ENCODE data around the gene TEK. TPM values are rescaled to one million over a fixed set of nuclear protein-coding genes. Genes with fewer than 3 reads are reported as not detected.
"Not testable (repeated sequence)": the region's sequence is repeated elsewhere in the genome, so short reads cannot be mapped to it uniquely, and the experiment has no call there.

TEK gene
- total RNA-seq, 1 donor from 2014 or later = not detected

DNA sequence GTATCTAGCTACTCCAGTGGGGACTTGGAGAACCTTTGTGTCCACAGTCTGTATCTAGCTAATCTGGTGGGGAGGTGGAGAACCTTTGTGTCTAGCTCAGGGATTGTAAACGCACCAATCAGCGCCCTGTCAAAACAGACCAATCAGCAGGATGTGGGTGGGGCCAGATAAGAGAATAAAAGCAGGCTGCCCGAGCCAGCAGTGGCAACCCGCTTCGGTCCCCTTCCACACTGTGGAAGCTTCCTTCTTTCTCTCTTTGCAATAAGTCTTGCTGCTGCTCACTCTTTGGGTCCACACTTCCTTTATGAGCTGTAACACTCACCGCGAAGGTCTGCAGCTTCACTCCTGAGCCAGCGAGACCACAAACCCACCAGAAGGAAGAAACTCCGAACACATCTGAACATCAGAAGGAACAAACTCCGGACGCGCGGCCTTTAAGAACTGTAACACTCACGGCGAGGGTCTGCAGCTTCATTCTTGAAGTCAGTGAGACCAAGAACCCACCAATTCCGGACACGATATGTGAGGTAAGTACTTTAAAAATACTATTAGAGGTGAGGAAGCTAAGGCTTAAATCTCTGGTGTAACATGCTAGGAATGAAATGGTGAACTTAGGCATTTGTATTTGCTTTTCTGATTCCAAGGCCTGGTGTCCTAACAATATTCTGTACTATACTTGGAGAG lies 15.5 kb upstream of the TEK start:
- DNase-seq (ENCODE audit: low spot score); H3K4me1 Mint-ChIP-seq (ENCODE audit: low read depth); H3K27me3 Mint-ChIP-seq (ENCODE audit: low read depth); H3K36me3 Mint-ChIP-seq (ENCODE audit: low read depth); H3K27ac Mint-ChIP-seq; H3K9me3 Mint-ChIP-seq; intact Hi-C loops (cut with micrococcal nuclease); H3K4me3 Mint-ChIP-seq (ENCODE audit: low read depth): not testable (repeated sequence)

DNA sequence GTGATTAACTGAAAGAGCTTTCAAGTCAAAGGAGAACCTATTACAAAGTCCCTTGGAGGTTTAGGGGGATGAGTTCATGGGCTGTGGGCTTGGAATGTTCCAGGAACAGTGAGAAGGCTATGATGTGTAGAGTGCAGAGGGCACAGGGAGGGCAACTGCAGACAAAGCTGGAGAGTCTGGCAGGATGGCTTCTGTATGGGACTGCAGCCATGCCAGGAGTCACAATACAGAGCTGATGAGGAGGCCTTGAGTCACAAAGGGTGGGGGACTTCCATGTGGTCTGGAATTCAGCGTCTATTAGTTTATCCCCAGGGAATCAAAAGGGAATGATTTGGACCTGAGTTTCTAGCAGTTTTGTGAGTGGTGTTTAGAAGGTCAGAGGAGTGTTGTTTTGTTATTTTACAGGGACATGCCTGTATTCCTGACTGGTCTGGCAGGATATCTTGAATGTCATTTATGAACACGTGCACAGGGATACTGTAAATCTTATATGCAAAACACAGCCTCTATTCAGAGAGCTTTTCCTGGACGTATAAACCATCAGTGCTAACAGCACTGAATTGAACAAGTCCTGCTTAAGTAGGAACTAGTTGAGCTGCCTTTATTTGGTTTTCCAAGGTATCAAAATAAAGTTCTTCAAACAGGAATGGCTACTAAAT lies 14.3 kb upstream of the TEK start:
- intact Hi-C loops (cut with micrococcal nuclease) = no loop called here
- no peak for DNase-seq (ENCODE audit: low spot score)
- Mint-ChIP-seq H3K27ac (no peak overlapping the region), H3K27me3 (ENCODE audit: low read depth) (no peaks in the 10 kb centered on the region), H3K4me3 (ENCODE audit: low read depth) (no peak overlapping the region), H3K4me1 (ENCODE audit: low read depth) (no peaks in the 10 kb centered on the region), H3K9me3 (no peaks in the 10 kb centered on the region), H3K36me3 (ENCODE audit: low read depth) (no peaks in the 10 kb centered on the region)

DNA sequence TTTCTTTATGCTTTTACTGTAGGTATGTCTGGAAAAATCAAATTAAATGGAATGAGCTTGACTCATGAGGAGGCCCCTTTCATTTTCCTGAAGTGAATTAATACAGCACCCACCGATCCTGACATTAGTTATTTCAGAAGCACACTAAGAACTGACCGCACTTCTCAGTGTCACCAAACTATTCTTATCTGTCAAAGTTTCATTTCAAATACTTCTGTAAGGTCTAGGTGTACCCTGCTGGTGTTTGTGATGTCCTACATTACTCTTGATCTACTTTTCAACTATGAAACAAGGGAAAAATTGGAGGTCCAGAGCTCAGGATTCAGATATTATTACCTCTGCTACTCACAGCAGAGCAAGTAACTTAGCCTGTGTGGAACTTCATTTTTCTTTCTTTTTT lies 1.8 kb upstream of the TEK start:
- Mint-ChIP-seq H3K27ac (no peak overlapping the region), H3K4me1 (ENCODE audit: low read depth) (no peaks in the 10 kb centered on the region), H3K27me3 (ENCODE audit: low read depth) (peaks cover 1% of the 10 kb centered on the region), H3K36me3 (ENCODE audit: low read depth) (no peaks in the 10 kb centered on the region), H3K4me3 (ENCODE audit: low read depth) (no peak overlapping the region), H3K9me3 (no peaks in the 10 kb centered on the region)
- no peak for DNase-seq (ENCODE audit: low spot score)
- intact Hi-C loops (cut with micrococcal nuclease) = no loop called here

DNA sequence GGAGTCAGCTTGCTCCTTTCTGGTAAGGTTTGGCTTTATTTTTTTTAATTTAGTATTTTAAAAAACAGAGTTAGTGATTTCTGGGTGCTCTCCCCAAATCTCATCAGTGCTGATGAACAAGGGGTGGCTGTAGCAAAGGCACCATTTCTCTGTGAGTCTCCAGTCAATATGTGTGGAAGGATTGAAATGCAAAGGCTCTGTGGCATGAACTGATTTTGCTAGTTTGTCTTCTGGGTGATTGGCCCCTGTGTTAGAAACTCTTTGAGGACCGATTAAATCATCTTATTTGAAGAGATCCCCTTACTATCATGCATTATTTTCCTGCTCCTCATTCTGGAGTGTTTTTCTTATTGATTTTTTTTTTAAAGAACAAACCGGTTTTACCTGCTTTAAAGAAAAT lies 596 bp downstream of the TEK start:
- Mint-ChIP-seq H3K4me1 (ENCODE audit: low read depth) (no peaks in the 10 kb centered on the region), H3K27me3 (ENCODE audit: low read depth) (peaks cover 1% of the 10 kb centered on the region), H3K4me3 (ENCODE audit: low read depth) (no peak overlapping the region), H3K27ac (no peak overlapping the region), H3K9me3 (no peaks in the 10 kb centered on the region), H3K36me3 (ENCODE audit: low read depth) (no peaks in the 10 kb centered on the region)
- intact Hi-C loops (cut with micrococcal nuclease) = no loop called here
- DNase-seq (ENCODE audit: low spot score) = no peak

DNA sequence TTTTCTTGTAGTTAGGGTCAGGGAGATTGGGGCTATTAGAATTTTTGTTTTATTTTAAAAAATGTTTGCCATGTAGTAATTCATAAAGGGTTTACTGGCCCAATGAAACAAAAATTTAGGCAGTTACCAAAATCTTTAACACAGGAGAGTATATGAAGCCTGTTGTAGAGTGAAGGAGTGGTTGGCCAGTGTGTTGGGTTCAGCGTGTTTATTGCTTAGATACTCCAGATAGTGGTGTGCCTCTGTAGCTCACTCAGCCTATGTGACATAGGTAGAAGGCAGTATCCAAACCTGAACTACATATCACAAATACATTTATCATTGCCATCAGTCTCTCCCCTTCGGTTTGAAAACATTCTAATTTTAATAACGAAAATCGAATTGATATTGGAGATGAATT lies 1.2 kb downstream of the TEK start:
- DNase-seq (ENCODE audit: low spot score) = no peak
- no peaks in the 10 kb centered on the region for H3K4me1 Mint-ChIP-seq (ENCODE audit: low read depth)
- peaks cover 1% of the 10 kb centered on the region for H3K27me3 Mint-ChIP-seq (ENCODE audit: low read depth)
- no peaks in the 10 kb centered on the region for H3K9me3 Mint-ChIP-seq
- no peaks in the 10 kb centered on the region for H3K36me3 Mint-ChIP-seq (ENCODE audit: low read depth)
- no peak overlapping the region for H3K4me3 Mint-ChIP-seq (ENCODE audit: low read depth)
- H3K27ac Mint-ChIP-seq = no peak overlapping the region
- intact Hi-C loops (cut with micrococcal nuclease) = no loop called here

DNA sequence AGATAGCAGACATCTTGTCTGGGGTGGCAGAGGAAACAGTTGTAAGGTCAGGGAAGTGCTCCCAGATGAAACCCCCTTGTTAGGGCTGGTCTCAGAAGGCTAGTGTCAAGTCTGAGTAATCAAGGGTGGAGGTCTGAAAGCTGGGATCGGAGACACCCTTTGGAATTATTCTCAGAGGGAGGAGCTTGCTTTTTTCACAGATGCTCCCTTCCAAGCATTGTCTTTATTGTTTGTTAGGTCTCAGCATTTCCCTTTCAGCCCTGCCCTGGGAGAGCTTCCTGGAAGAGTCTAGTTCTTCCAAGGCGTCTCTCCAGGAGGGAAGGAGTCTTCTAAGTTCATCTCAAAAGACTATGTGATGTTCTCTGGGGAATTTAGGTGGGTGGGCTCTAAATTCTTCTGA lies 3.2 kb downstream of the TEK start:
- H3K27me3 Mint-ChIP-seq (ENCODE audit: low read depth) = peaks cover 1% of the 10 kb centered on the region
- no peaks in the 10 kb centered on the region for H3K9me3 Mint-ChIP-seq

DNA sequence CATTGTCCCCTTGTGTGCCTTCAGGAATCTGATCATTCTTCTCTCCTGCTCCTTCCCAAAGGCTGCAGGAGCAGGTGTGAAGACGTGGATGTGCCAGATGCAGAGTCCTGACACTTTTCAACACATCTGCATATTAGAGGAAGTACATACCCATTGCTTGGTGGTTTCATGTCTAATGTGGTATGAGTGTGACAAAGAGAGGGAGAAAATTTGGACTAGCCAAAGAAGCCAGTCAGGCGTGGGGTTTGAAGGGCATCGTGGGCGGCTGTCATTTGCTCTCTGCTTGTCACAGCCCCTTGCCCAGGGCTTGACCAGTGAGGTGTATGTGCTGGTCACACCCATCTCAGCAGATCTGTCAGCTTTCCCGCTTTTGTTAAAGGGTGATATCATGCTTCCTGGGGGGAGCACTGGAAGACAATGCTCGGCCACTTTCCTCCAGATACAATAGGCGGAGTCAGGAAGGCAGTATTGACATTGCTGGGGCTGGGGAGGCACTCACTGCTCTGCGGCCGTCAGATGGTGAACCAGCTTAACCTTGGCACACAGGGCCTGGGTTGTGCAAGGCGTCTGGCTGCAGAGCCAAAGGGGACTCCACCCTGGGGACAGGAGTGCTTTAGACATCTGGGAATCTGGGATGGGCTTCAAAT lies 8.6 kb downstream of the TEK start:
- intact Hi-C loops (cut with micrococcal nuclease) = no loop called here
- H3K4me3 Mint-ChIP-seq (ENCODE audit: low read depth) = no peak overlapping the region
- no peaks in the 10 kb centered on the region for H3K27me3 Mint-ChIP-seq (ENCODE audit: low read depth)
- no peak overlapping the region for H3K27ac Mint-ChIP-seq
- no peaks in the 10 kb centered on the region for H3K9me3 Mint-ChIP-seq
- no peaks in the 10 kb centered on the region for H3K36me3 Mint-ChIP-seq (ENCODE audit: low read depth)
- no peak for DNase-seq (ENCODE audit: low spot score)
- H3K4me1 Mint-ChIP-seq (ENCODE audit: low read depth) = no peaks in the 10 kb centered on the region

More for the DNA sequence above, 3.2 kb downstream of the TEK start:
- Mint-ChIP-seq H3K4me1 (ENCODE audit: low read depth) (no peaks in the 10 kb centered on the region), H3K36me3 (ENCODE audit: low read depth) (no peaks in the 10 kb centered on the region), H3K4me3 (ENCODE audit: low read depth) (no peak overlapping the region), H3K27ac (no peak overlapping the region)
- no peak for DNase-seq (ENCODE audit: low spot score)
- intact Hi-C loops (cut with micrococcal nuclease) = no loop called here

DNA sequence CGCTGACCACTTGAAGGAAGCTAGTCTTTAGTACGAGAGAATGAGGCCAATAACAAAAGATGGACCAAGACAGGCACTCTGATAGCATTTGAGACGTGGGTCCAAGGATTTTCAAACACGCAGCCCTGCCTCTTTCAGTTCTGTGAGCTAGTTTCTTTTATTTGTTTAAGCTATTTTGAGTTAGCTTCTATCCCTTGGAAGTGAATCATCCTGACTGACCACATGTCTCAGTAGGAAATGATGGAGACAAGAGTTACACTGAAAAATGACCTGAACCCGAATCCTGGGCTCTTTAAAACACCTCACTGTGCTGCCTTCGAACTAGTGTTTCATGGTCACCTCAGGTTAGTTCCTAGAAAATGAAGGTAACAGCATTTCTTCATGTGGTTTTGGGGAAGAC lies 9.9 kb downstream of the TEK start:
- Mint-ChIP-seq H3K4me3 (ENCODE audit: low read depth) (no peak overlapping the region), H3K27ac (no peak overlapping the region), H3K4me1 (ENCODE audit: low read depth) (no peaks in the 10 kb centered on the region), H3K9me3 (no peaks in the 10 kb centered on the region), H3K27me3 (ENCODE audit: low read depth) (no peaks in the 10 kb centered on the region), H3K36me3 (ENCODE audit: low read depth) (no peaks in the 10 kb centered on the region)
- no peak for DNase-seq (ENCODE audit: low spot score)
- intact Hi-C loops (cut with micrococcal nuclease) = no loop called here

DNA sequence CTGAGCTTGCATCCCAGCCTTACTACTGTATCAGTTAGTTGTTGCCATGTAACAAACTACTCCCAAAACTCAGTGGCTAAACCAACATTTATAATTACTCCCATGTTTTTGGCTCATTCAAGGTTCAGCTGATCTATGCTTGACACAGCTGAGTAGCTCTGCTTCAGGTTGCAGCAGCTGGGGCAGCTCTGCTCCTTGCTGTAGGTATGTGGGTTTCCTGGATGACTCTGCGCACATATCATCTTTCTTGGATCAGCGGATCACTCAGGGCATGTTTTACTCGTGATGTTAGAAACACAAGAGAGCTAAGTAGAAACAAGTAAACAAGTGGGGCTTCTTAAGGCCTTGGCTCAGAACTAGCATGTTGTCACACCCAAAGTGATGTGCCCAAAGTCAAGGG lies 15.1 kb downstream of the TEK start:
- DNase-seq (ENCODE audit: low spot score) = no peak
- Mint-ChIP-seq H3K36me3 (ENCODE audit: low read depth) (no peaks in the 10 kb centered on the region), H3K27me3 (ENCODE audit: low read depth) (no peaks in the 10 kb centered on the region), H3K27ac (no peak overlapping the region), H3K9me3 (no peaks in the 10 kb centered on the region), H3K4me1 (ENCODE audit: low read depth) (no peaks in the 10 kb centered on the region), H3K4me3 (ENCODE audit: low read depth) (no peak overlapping the region)
- intact Hi-C loops (cut with micrococcal nuclease) = no loop called here

DNA sequence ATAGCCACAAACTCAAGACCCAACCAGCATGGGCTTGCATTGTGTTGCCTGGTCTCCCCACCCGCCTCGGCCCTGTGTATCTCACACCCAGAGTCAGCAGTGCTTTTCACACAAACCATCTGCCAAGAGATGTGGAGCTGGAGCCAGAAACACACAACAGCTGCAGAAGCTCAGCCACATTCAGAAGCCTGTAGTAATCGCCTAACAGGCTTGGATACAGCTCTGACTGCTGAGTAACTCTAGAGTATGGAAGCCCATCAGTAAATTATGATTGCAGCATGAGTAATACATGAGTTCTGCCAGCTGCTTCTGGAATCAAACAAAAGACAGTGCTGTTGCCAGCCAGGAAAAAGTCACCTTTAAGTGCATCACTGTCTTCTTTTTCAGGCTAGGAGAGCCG lies 16.0 kb downstream of the TEK start:
- Mint-ChIP-seq H3K36me3 (ENCODE audit: low read depth) (no peaks in the 10 kb centered on the region), H3K27me3 (ENCODE audit: low read depth) (no peaks in the 10 kb centered on the region), H3K4me1 (ENCODE audit: low read depth) (no peaks in the 10 kb centered on the region), H3K9me3 (no peaks in the 10 kb centered on the region), H3K27ac (no peak overlapping the region), H3K4me3 (ENCODE audit: low read depth) (no peak overlapping the region)
- DNase-seq (ENCODE audit: low spot score) = no peak
- intact Hi-C loops (cut with micrococcal nuclease) = no loop called here

DNA sequence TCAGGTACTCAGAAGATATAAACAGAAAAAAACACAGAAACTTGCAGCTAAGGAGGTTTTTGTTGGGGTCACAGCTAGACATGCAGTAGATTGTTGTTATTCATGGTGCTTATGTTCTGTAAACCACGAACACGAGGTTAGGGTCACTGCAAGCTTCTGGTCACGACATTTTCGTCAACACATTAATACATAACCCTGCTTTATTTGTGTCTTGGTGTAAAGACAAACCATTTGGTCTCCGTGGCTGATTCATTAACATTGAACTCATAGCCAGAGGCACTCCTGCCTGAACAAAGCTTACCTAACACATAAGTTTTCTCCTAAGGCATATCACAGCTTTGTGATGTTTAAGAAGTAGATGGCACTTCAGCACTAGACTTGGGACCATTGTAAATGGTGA lies 16.9 kb downstream of the TEK start:
- DNase-seq (ENCODE audit: low spot score) = no peak
- intact Hi-C loops (cut with micrococcal nuclease) = no loop called here

DNA sequence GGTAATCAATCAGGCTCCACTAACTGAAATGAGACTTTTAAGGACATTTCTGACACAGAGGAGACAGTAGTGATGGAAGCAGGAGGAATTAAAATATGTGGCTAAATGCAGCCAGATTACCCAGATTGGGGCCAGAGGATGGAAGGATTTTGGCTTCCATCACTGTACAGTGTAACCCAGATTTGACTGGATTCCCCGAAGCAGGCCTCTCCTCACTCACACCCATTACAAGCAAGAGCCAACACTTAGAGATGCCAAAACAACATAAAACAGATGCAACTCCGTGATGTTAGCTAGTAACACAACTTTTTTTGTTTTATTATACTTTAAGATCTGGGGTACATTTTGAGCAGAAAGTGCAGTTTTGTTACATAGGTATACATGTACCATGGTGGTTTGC lies 17.6 kb downstream of the TEK start:
- H3K27ac Mint-ChIP-seq = no peak overlapping the region
- intact Hi-C loops (cut with micrococcal nuclease) = no loop called here
- H3K4me3 Mint-ChIP-seq (ENCODE audit: low read depth) = no peak overlapping the region
- H3K36me3 Mint-ChIP-seq (ENCODE audit: low read depth) = no peaks in the 10 kb centered on the region
- H3K4me1 Mint-ChIP-seq (ENCODE audit: low read depth) = no peaks in the 10 kb centered on the region
- no peaks in the 10 kb centered on the region for H3K27me3 Mint-ChIP-seq (ENCODE audit: low read depth)
- no peaks in the 10 kb centered on the region for H3K9me3 Mint-ChIP-seq
- DNase-seq (ENCODE audit: low spot score) = no peak

More for the DNA sequence above, 16.9 kb downstream of the TEK start:
- Mint-ChIP-seq H3K36me3 (ENCODE audit: low read depth) (no peaks in the 10 kb centered on the region), H3K4me1 (ENCODE audit: low read depth) (no peaks in the 10 kb centered on the region), H3K9me3 (no peaks in the 10 kb centered on the region), H3K27me3 (ENCODE audit: low read depth) (no peaks in the 10 kb centered on the region), H3K27ac (no peak overlapping the region), H3K4me3 (ENCODE audit: low read depth) (no peak overlapping the region)

DNA sequence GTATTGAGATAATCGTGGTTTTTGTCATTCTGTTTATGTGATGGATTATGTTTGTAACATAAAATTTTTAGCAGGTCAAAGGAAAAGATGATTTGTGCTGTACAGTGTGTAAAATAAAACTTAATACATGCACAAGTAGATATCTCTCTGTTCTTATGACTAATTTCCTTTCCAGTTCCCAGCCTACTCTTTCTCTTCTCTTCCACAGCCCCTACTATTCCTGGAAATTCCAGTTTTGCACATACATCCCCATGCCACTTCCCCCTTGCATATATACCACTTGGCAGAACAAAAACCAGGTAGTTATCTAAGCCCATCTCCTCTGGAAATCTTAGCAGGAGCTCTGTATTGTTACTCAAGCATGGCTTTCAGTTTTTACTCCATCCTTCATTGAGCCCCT lies 20.2 kb downstream of the TEK start:
- intact Hi-C loops (cut with micrococcal nuclease) = no loop called here
- Mint-ChIP-seq H3K27ac (no peak overlapping the region), H3K36me3 (ENCODE audit: low read depth) (no peaks in the 10 kb centered on the region), H3K9me3 (no peaks in the 10 kb centered on the region), H3K4me3 (ENCODE audit: low read depth) (no peak overlapping the region), H3K4me1 (ENCODE audit: low read depth) (no peaks in the 10 kb centered on the region), H3K27me3 (ENCODE audit: low read depth) (no peaks in the 10 kb centered on the region)
- no peak for DNase-seq (ENCODE audit: low spot score)

Data from activated T-helper 2 cell treated with anti-CD3 and anti-CD28 coated beads, Interferon-gamma antibody, Interleukin-2, Interleukin-4, amounts not matched to agents 10 μg/mL and 5 μg/mL and 100 μg/mL, durations not matched to agents 14 hours and 24 hours and 36 hours (primary cell).